Activated CD8-positive, alpha-beta T cell treated with anti-CD3 and anti-CD28 coated beads for 36 hours (primary cell): ENCODE results near the gene ST13. TPM values are rescaled to one million over a fixed set of nuclear protein-coding genes. Genes with fewer than 3 reads are reported as not detected.
A peak's percentile ranks its signal among the peaks of the same experiment; 100 is the strongest.

Experiments
- ATAC-seq: fragments of 200-7000 bp; cut with Tn5 transposase; one replicate; pipeline ENCODE4 v1.10.0; 2021; ENCODE audit warnings: mild to moderate bottlenecking, moderate library complexity
- CTCF ChIA-PET: fragments of 350-600 bp; sonication (Branson Sonifier 250); formaldehyde crosslinking; loops from one replicate; lab custom pipeline; 2021; ENCODE audit warnings: antibody characterized with exemption; lab: Charles Lee
- POLR2A ChIA-PET: fragments of 350-600 bp; sonication (Branson Sonifier 250); formaldehyde crosslinking; loops from one replicate; lab custom pipeline; 2021; ENCODE audit warnings: antibody characterized with exemption; lab: Charles Lee
- DNase-seq: peaks from one replicate; pipeline ENCODE4 v3.0.0-alpha.2; 2020
- H3K27ac Mint-ChIP-seq: one replicate; pipeline ENCODE4 v1.8.0; 2021; ENCODE audit warnings: mild to moderate bottlenecking, mixed read lengths
- H3K27me3 Mint-ChIP-seq: one replicate; pipeline ENCODE4 v1.8.0; 2021; ENCODE audit warnings: mixed read lengths
- H3K36me3 Mint-ChIP-seq: one replicate; pipeline ENCODE4 v1.8.0; 2021; ENCODE audit warnings: low read depth, mixed read lengths
- H3K4me1 Mint-ChIP-seq: one replicate; pipeline ENCODE4 v1.8.0; 2021; ENCODE audit warnings: low read depth, mixed read lengths
- H3K4me3 Mint-ChIP-seq: one replicate; pipeline ENCODE4 v1.8.0; 2021; ENCODE audit warnings: mild to moderate bottlenecking, moderate library complexity, mixed read lengths
- H3K9me3 Mint-ChIP-seq: one replicate; pipeline ENCODE4 v1.8.0; 2021; ENCODE audit warnings: mixed read lengths
- intact Hi-C: fragments of 100-400 bp; cut with micrococcal nuclease; formaldehyde crosslinking; loops from one replicate; pipeline ENCODE4 v1.10.0; 2022
- total RNA-seq, 2 experiments: library from RNA; stranded (reverse); gene quantifications; one replicate each; pipeline ENCODE4 v1.2.3, GENCODE V29; 2021
- TF ChIP-seq, protein P1 (sequence below): fragments of 200-600 bp; IDR thresholded peaks from one replicate; pipeline ENCODE4 v1.8.0; 2022; ENCODE audit warnings: antibody characterized with exemption, mild to moderate bottlenecking

The ST13 gene
- total RNA-seq, 2 experiments from 2014 or later, result 237 to 249 TPM

DNA sequence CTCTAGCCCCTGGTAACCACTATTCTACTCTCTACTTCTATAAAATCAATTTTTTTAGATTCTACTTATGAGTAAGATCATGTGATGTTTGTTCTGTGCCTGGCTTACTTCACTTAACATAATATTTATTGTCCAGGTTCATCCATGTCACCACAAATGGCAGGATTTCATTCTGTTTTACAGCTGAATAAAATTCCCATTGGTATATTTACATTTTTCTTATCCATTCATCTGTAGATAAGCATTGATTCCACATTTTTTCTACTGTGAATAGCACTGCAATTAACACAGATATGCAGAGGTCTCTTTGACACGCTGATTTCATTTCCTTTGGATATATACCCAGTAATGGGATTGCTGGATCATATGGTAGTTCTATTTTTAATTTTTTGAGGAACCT lies 53.1 kb downstream of the ST13 start:
- no peak for DNase-seq
- H3K4me3 Mint-ChIP-seq, result no peak overlapping the region
- TF ChIP-seq, protein P1, sequence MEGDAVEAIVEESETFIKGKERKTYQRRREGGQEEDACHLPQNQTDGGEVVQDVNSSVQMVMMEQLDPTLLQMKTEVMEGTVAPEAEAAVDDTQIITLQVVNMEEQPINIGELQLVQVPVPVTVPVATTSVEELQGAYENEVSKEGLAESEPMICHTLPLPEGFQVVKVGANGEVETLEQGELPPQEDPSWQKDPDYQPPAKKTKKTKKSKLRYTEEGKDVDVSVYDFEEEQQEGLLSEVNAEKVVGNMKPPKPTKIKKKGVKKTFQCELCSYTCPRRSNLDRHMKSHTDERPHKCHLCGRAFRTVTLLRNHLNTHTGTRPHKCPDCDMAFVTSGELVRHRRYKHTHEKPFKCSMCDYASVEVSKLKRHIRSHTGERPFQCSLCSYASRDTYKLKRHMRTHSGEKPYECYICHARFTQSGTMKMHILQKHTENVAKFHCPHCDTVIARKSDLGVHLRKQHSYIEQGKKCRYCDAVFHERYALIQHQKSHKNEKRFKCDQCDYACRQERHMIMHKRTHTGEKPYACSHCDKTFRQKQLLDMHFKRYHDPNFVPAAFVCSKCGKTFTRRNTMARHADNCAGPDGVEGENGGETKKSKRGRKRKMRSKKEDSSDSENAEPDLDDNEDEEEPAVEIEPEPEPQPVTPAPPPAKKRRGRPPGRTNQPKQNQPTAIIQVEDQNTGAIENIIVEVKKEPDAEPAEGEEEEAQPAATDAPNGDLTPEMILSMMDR, result no peak
- ChIA-PET CTCF (interaction anchor here (1.3 kb wide), 1 partner anchor 96 kb away, joined by 3 read pairs; no protein-coding TSS in a partner anchor), POLR2A (interaction anchor here (1.6 kb wide), 1 partner anchor 16 kb away, joined by 5 read pairs; the partner anchor contains the start of gene SLC25A17)
- no peak for ATAC-seq
- peaks cover 4% of the 10 kb centered on the region for H3K36me3 Mint-ChIP-seq
- no peak overlapping the region for H3K27ac Mint-ChIP-seq
- H3K27me3 Mint-ChIP-seq, result no peaks in the 10 kb centered on the region
- H3K9me3 Mint-ChIP-seq, result no peaks in the 10 kb centered on the region
- intact Hi-C loops, result no loop called here
- peaks cover 8% of the 10 kb centered on the region for H3K4me1 Mint-ChIP-seq

DNA sequence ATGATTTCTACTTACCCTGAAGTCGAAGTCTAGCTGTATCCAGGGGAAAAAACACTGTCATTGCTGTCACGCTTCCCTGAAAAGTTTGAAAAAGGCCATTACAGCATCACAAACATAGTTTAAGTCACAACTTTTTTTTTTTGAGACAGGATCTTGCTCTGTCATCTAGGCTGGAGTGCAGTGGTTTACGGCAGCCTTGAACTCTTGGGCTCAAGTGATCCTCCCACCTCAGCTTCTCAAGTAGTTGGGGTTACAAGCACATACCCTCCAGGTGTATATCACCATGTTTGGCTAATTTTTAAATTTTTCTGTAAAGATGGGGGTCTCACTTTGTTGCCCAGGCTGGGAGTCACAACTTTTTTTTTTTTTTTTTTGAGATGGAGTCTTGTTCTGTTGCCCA lies 57.4 kb downstream of the ST13 start:
- Mint-ChIP-seq H3K9me3 (no peaks in the 10 kb centered on the region), H3K27me3 (no peaks in the 10 kb centered on the region), H3K36me3 (peaks cover 5% of the 10 kb centered on the region), H3K4me3 (no peak overlapping the region), H3K27ac (no peak overlapping the region), H3K4me1 (peaks cover 8% of the 10 kb centered on the region)
- intact Hi-C loops, result no loop called here
- ATAC-seq, result no peak
- TF ChIP-seq, protein P1, result no peak
- CTCF ChIA-PET, result interaction anchor here (0.9 kb wide), 1 partner anchor 17 kb away, joined by 3 read pairs; no protein-coding TSS in a partner anchor
- POLR2A ChIA-PET, result interaction anchor here (0.6 to 1.3 kb wide), 3 partner anchors 14 to 265 kb away, joined by 3 to 4 read pairs (median 3); no protein-coding TSS in a partner anchor
- DNase-seq, result no peak

DNA sequence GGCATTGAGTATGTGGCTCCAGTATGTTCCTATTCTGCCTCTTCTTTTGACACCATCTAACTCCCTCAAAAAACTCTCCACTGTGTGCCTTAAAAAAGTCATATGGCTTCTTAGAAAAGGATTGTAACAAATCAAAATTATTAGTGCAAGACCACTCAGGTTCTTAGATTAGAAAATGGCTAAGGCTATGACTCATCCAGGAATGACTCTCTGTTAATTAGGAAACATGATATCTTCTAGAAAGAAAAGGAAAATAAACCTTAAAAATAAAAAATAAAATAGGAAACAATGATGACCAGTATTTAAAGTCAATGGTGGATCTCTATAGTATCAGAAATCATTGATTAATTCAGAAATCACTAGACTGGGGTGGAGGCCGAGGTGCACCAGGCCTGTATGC lies 59.0 kb downstream of the ST13 start:
- CTCF ChIA-PET, result no interaction called here
- POLR2A ChIA-PET, result no interaction called here
- no peak overlapping the region for H3K4me3 Mint-ChIP-seq

DNA sequence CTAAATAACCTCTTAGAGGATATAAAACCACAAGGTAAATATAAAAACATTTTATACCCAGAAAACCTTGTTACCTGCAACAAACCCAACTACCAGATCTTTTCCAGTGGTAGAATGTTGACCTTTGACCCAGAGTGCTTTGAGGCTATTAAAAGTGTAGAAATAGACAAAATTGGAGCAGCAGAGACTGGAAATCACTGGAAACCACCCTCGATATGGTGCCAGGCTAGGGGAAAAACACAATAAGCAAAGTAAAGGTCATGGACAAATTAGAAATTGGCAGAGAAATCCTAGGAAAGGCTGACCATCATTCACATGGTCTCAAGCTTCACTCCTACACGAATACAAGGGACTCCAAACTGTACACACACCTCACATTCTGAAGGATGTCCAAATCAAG lies 64.0 kb downstream of the ST13 start:
- Mint-ChIP-seq H3K4me3 (no peak overlapping the region), H3K27ac (peak overlapping the region; percentile 57), H3K9me3 (no peaks in the 10 kb centered on the region), H3K36me3 (peaks cover 38% of the 10 kb centered on the region), H3K4me1 (peaks cover 20% of the 10 kb centered on the region), H3K27me3 (no peaks in the 10 kb centered on the region)
- ChIA-PET CTCF (no interaction called here), POLR2A (interaction anchor here (0.9 kb wide), 1 partner anchor 8 kb away, joined by 3 read pairs; no protein-coding TSS in a partner anchor)
- TF ChIP-seq, protein P1, result no peak
- ATAC-seq (no peak), DNase-seq (no peak)
- intact Hi-C loops, result no loop called here

More for the DNA sequence above, 59.0 kb downstream of the ST13 start:
- intact Hi-C loops, result no loop called here
- Mint-ChIP-seq H3K27ac (no peak overlapping the region), H3K36me3 (peaks cover 16% of the 10 kb centered on the region), H3K9me3 (no peaks in the 10 kb centered on the region), H3K27me3 (no peaks in the 10 kb centered on the region), H3K4me1 (peaks cover 15% of the 10 kb centered on the region)
- ATAC-seq (no peak), DNase-seq (no peak)
- TF ChIP-seq, protein P1, result no peak

DNA sequence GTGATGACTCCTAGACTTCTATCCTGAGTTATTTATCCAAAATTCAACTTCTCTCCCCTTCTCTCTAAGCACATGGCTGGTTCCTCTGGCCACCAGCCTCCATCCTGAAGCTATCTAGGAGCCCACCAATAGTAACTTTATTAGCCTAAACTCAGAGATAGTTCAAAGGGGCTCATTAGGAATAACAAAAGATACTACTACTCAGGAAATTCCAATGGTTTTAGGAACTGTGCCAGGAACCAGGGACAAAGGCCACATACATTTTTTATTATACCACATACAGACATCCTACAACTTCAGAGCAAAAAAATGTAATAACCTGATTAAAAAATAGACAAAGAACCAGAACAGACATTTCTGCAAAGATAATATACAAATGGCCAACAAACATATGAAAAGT lies 65.2 kb downstream of the ST13 start:
- Mint-ChIP-seq H3K9me3 (no peaks in the 10 kb centered on the region), H3K36me3 (peaks cover 42% of the 10 kb centered on the region), H3K4me3 (no peak overlapping the region), H3K27ac (no peak overlapping the region), H3K27me3 (no peaks in the 10 kb centered on the region), H3K4me1 (peaks cover 20% of the 10 kb centered on the region)
- ATAC-seq, result no peak
- CTCF ChIA-PET, result no interaction called here
- intact Hi-C loops, result no loop called here
- POLR2A ChIA-PET, result interaction anchor here (0.6 kb wide), 1 partner anchor 16 kb away, joined by 3 read pairs; no protein-coding TSS in a partner anchor
- no peak for DNase-seq
- TF ChIP-seq, protein P1, result no peak
